Fibroblast of peridontal ligament (primary cell): ENCODE data around the gene ETNK1.

Source experiments
- DNase-seq: peaks from one replicate; pipeline ENCODE4 v3.0.0-alpha.2; 2010; ENCODE audit errors: extremely low read depth

ETNK1 gene

GRCh38 chr12:22634883-22635282 is 9.9 kb downstream of the ETNK1 start:
- no peak for DNase-seq

- peak; percentile 24 for DNase-seq
Observed at GRCh38 chr12:22635812-22636211, 10.8 kb downstream of the ETNK1 start.

- DNase-seq: no peak
Observed at GRCh38 chr12:22640851-22641250, 15.9 kb downstream of the ETNK1 start.

- DNase-seq: no peak
Observed at GRCh38 chr12:22641353-22642053, 16.5 kb downstream of the ETNK1 start.

GRCh38 chr12:22648668-22649067 is 23.7 kb downstream of the ETNK1 start:
- no peak for DNase-seq

GRCh38 chr12:22653075-22653474 is 28.1 kb downstream of the ETNK1 start:
- peak; percentile 90 for DNase-seq

GRCh38 chr12:22653791-22654190 is 28.8 kb downstream of the ETNK1 start:
- no peak for DNase-seq

GRCh38 chr12:22656376-22656775 is 31.4 kb downstream of the ETNK1 start:
- peak; percentile 31 for DNase-seq

- no peak for DNase-seq
Observed at GRCh38 chr12:22656831-22657230, 31.9 kb downstream of the ETNK1 start.

- DNase-seq: peak; percentile 26
Observed at GRCh38 chr12:22657538-22657937, 32.6 kb downstream of the ETNK1 start.

- peak; percentile 17 for DNase-seq
Observed at GRCh38 chr12:22658214-22658613, 33.2 kb downstream of the ETNK1 start.

- DNase-seq: no peak
Observed at GRCh38 chr12:22662356-22662755, 37.4 kb downstream of the ETNK1 start.

- DNase-seq: no peak
Observed at GRCh38 chr12:22665476-22665875, 40.5 kb downstream of the ETNK1 start.

GRCh38 chr12:22667122-22667521 is 42.2 kb downstream of the ETNK1 start:
- no peak for DNase-seq

GRCh38 chr12:22668441-22668840 is 43.5 kb downstream of the ETNK1 start:
- no peak for DNase-seq

GRCh38 chr12:22670762-22671161 is 45.8 kb downstream of the ETNK1 start:
- peak; percentile 65 for DNase-seq

GRCh38 chr12:22672951-22673350 is 48.0 kb downstream of the ETNK1 start:
- DNase-seq: peak; percentile 94

- no peak for DNase-seq
Observed at GRCh38 chr12:22677781-22678574, 53.0 kb downstream of the ETNK1 start.

- DNase-seq: no peak
Observed at GRCh38 chr12:22682663-22683062, 57.7 kb downstream of the ETNK1 start.

GRCh38 chr12:22683131-22683530 is 58.2 kb downstream of the ETNK1 start:
- DNase-seq: no peak

- DNase-seq: peak; percentile 80
Observed at GRCh38 chr12:22684140-22685118, 59.5 kb downstream of the ETNK1 start.

- no peak for DNase-seq
Observed at GRCh38 chr12:22686193-22686592, 61.2 kb downstream of the ETNK1 start.
